Measurements from ENCODE around the gene PFN3. TPM values are rescaled to one million over a fixed set of nuclear protein-coding genes. Genes with fewer than 3 reads are reported as not detected.

The PFN3 gene
- total and polyA plus RNA-seq, 7 donors = not detected

GRCh38 chr5:177444106-177445051 lies 43.9 kb upstream of the PFN3 start:
- intact Hi-C loops (cut with DNase I) = no loop called here
- no peak overlapping the region for H3K4me3 ChIP-seq
- H3K9me3 ChIP-seq = no peaks in the 10 kb centered on the region
- 59 to 74% (median 60%) methylated on average over 7 of the region's 7 CpGs for WGBS, 3 donors
- no peak for TF ChIP-seq CTCF (IDR thresholded peaks at IDR 0.05)
- peaks cover 0 to 21% of the 10 kb centered on the region in 2 donors for H3K36me3 ChIP-seq (ENCODE audit: insufficient read depth in 1 of 2, low read depth in 1 of 2)
- peaks cover 0 to 18% (median 7%) of the 10 kb centered on the region in 3 donors for H3K27me3 ChIP-seq (ENCODE audit: insufficient read depth in 3 of 3, low read length in 2 of 3)
- DNase-seq = no peak
- H3K4me1 ChIP-seq = peaks cover 13% of the 10 kb centered on the region
- H3K27ac ChIP-seq = no peak overlapping the region
- no peak for ATAC-seq

GRCh38 chr5:177443144-177443983 lies 42.9 kb upstream of the PFN3 start:
- no peaks in the 10 kb centered on the region for H3K9me3 ChIP-seq
- intact Hi-C loops (cut with DNase I) = no loop called here
- WGBS, 3 donors = 82 to 87% (median 83%) methylated on average over 15 of the region's 15 CpGs
- H3K27ac ChIP-seq = no peak overlapping the region
- H3K36me3 ChIP-seq (ENCODE audit: insufficient read depth in 1 of 2, low read depth in 1 of 2) = peaks cover 0 to 26% of the 10 kb centered on the region in 2 donors
- ATAC-seq (no peak), DNase-seq (no peak)
- peaks cover 13% of the 10 kb centered on the region for H3K4me1 ChIP-seq
- no peak overlapping the region for H3K4me3 ChIP-seq
- H3K27me3 ChIP-seq (ENCODE audit: insufficient read depth in 3 of 3, low read length in 2 of 3) = peaks cover 0 to 9% (median 5%) of the 10 kb centered on the region in 3 donors
- no peak for TF ChIP-seq CTCF (IDR thresholded peaks at IDR 0.05)

- Histone ChIP-seq H3K9me3 (no peaks in the 10 kb centered on the region), H3K36me3 (ENCODE audit: insufficient read depth in 1 of 2, low read depth in 1 of 2) (peaks cover 0 to 37% of the 10 kb centered on the region in 2 donors), H3K4me3 (no peak overlapping the region), H3K27ac (no peak overlapping the region), H3K4me1 (peaks cover 6% of the 10 kb centered on the region), H3K27me3 (ENCODE audit: insufficient read depth in 3 of 3, low read length in 2 of 3) (peaks cover 0 to 4% (median 0%) of the 10 kb centered on the region in 3 donors)
- 90 to 94% (median 91%) methylated on average over 20 of the region's 20 CpGs for WGBS, 3 donors
- DNase-seq = no peak
- no peak for ATAC-seq
- intact Hi-C loops (cut with DNase I) = no loop called here
- no peak for TF ChIP-seq CTCF (IDR thresholded peaks at IDR 0.05)
These were observed 41.8 kb upstream of the PFN3 start for GRCh38 chr5:177442066-177442826.

- Histone ChIP-seq H3K36me3 (ENCODE audit: insufficient read depth in 1 of 2, low read depth in 1 of 2) (peaks cover 0 to 47% of the 10 kb centered on the region in 2 donors), H3K27ac (no peak overlapping the region), H3K4me1 (peaks cover 3% of the 10 kb centered on the region), H3K9me3 (no peaks in the 10 kb centered on the region), H3K27me3 (ENCODE audit: insufficient read depth in 3 of 3, low read length in 2 of 3) (no peaks in the 10 kb centered on the region), H3K4me3 (no peak overlapping the region)
- intact Hi-C loops (cut with DNase I) = no loop called here
- 79 to 91% (median 82%) methylated on average over 18 to 26 of the region's 26 CpGs for WGBS, 3 donors
- ATAC-seq = no peak
- no peak for DNase-seq
- TF ChIP-seq CTCF (IDR thresholded peaks at IDR 0.05) = no peak
These were observed 40.7 kb upstream of the PFN3 start for GRCh38 chr5:177440990-177441780.
